ENCODE data around the gene STC2.

STC2 gene

GRCh38 chr5:173333925-173334661 lies 5.9 kb upstream of the STC2 start:
- Histone ChIP-seq H3K27ac (ENCODE audit: low read depth, low read length, poor library complexity, severe bottlenecking) (no peak overlapping the region), H3K36me3 (ENCODE audit: insufficient read depth, low read length) (no peaks in the 10 kb centered on the region), H4K20me1 (ENCODE audit: insufficient read depth, low read length) (no peaks in the 10 kb centered on the region), H3K4me2 (ENCODE audit: low read length) (no peak overlapping the region), H2AFZ (ENCODE audit: low read length) (no peak overlapping the region), H3K4me1 (ENCODE audit: insufficient read depth, low read length, severe bottlenecking) (no peaks in the 10 kb centered on the region), H3K79me2 (ENCODE audit: insufficient read depth, low read length) (no peaks in the 10 kb centered on the region), H3K9ac (ENCODE audit: low read length) (no peak overlapping the region), H3K27me3 (ENCODE audit: insufficient read depth, low read length) (no peaks in the 10 kb centered on the region), H3K9me2 (ENCODE audit: low read depth, low read length) (no peaks in the 10 kb centered on the region), H3K4me3 (ENCODE audit: low read depth, low read length, poor library complexity, severe bottlenecking) (no peak overlapping the region), H3F3A (ENCODE audit: insufficient read depth, low read length) (no peaks in the 10 kb centered on the region), H3K9me3 (ENCODE audit: low read length) (no peaks in the 10 kb centered on the region)
- no peak for TF ChIP-seq CTCF (IDR thresholded peaks at IDR 0.05; ENCODE audit: low read length)
- no peak for TF ChIP-seq EZH2 (IDR thresholded peaks at IDR 0.05; ENCODE audit: borderline replicate concordance, low read length)

GRCh38 chr5:173331956-173332479 lies 3.8 kb upstream of the STC2 start:
- Histone ChIP-seq H3K4me1 (ENCODE audit: insufficient read depth, low read length, severe bottlenecking) (no peaks in the 10 kb centered on the region), H3K79me2 (ENCODE audit: insufficient read depth, low read length) (no peaks in the 10 kb centered on the region), H2AFZ (ENCODE audit: low read length) (peak overlapping the region; percentile 17; the same call in 1 of the 2 replicates), H3K4me3 (ENCODE audit: low read depth, low read length, poor library complexity, severe bottlenecking) (no peak overlapping the region), H3K27ac (ENCODE audit: low read depth, low read length, poor library complexity, severe bottlenecking) (no peak overlapping the region), H3F3A (ENCODE audit: insufficient read depth, low read length) (no peaks in the 10 kb centered on the region), H3K36me3 (ENCODE audit: insufficient read depth, low read length) (no peaks in the 10 kb centered on the region), H3K9ac (ENCODE audit: low read length) (no peak overlapping the region), H3K27me3 (ENCODE audit: insufficient read depth, low read length) (no peaks in the 10 kb centered on the region), H3K9me2 (ENCODE audit: low read depth, low read length) (no peaks in the 10 kb centered on the region), H3K4me2 (ENCODE audit: low read length) (no peak overlapping the region), H4K20me1 (ENCODE audit: insufficient read depth, low read length) (no peaks in the 10 kb centered on the region), H3K9me3 (ENCODE audit: low read length) (no peaks in the 10 kb centered on the region)
- TF ChIP-seq EZH2 (IDR thresholded peaks at IDR 0.05; ENCODE audit: borderline replicate concordance, low read length) = no peak
- peak; percentile 90 for TF ChIP-seq CTCF (IDR thresholded peaks at IDR 0.05; ENCODE audit: low read length)

- peak overlapping the region; percentile 17; the same call in 1 of the 2 replicates for H2AFZ ChIP-seq (ENCODE audit: low read length)
- no peaks in the 10 kb centered on the region for H3K36me3 ChIP-seq (ENCODE audit: insufficient read depth, low read length)
- no peak overlapping the region for H3K9ac ChIP-seq (ENCODE audit: low read length)
- no peak overlapping the region for H3K4me3 ChIP-seq (ENCODE audit: low read depth, low read length, poor library complexity, severe bottlenecking)
- no peaks in the 10 kb centered on the region for H3K9me2 ChIP-seq (ENCODE audit: low read depth, low read length)
- no peak overlapping the region for H3K27ac ChIP-seq (ENCODE audit: low read depth, low read length, poor library complexity, severe bottlenecking)
- no peaks in the 10 kb centered on the region for H3K4me1 ChIP-seq (ENCODE audit: insufficient read depth, low read length, severe bottlenecking)
- H3K27me3 ChIP-seq (ENCODE audit: insufficient read depth, low read length) = no peaks in the 10 kb centered on the region
- no peaks in the 10 kb centered on the region for H4K20me1 ChIP-seq (ENCODE audit: insufficient read depth, low read length)
- no peak overlapping the region for H3K4me2 ChIP-seq (ENCODE audit: low read length)
- TF ChIP-seq EZH2 (IDR thresholded peaks at IDR 0.05; ENCODE audit: borderline replicate concordance, low read length) (no peak), CTCF (IDR thresholded peaks at IDR 0.05; ENCODE audit: low read length) (no peak)
- no peaks in the 10 kb centered on the region for H3K9me3 ChIP-seq (ENCODE audit: low read length)
- H3F3A ChIP-seq (ENCODE audit: insufficient read depth, low read length) = no peaks in the 10 kb centered on the region
- H3K79me2 ChIP-seq (ENCODE audit: insufficient read depth, low read length) = no peaks in the 10 kb centered on the region
These were observed 3.1 kb upstream of the STC2 start for GRCh38 chr5:173331287-173331686.
